ENCODE results near the gene RSU1.
"Not testable (repeated sequence)": the region's sequence is repeated elsewhere in the genome, so short reads cannot be mapped to it uniquely, and the experiment has no call there.

RSU1 gene

GRCh38 chr10:16817125-16818019, at the start of gene RSU1:
RSU1 (minus strand) TSS chr10:16817424; CDS start chr10:16817081, 343 bp downstream.
- DNase-seq = peak; percentile 100

DNA sequence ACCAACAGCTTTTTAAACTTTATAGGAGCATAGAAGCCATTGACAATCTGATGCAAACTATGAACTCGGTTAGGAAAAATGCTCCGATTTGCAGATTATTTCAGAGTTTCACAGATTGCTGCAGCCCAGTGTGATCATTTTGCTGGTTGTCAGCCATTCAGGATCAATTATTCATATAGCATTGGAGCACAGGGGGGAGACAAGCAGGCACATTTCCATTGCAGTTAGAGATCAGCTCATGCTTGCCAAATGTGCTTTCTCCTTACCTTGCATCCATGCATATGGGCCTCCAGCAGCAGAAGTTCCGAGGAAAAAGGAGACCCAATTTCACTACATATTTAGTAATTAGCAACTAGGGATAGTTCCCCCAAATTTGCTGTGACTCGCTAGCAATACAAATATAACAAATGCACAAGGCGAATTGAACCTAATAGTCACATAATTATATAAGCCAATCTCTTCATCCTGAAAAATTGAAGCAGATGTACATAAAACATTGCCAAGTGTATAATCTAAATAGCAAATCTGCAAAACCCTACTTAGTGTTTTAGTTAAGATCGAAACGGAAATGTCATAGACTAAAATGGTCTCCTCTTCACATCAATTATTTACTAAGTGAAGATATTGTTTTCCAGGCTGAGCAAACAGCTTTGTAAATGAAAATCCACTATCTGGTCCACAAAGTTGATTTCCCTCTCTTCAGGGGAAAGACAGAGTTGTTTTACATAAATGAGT, 49.5 kb upstream of the RSU1 start:
- no peak for DNase-seq

DNA sequence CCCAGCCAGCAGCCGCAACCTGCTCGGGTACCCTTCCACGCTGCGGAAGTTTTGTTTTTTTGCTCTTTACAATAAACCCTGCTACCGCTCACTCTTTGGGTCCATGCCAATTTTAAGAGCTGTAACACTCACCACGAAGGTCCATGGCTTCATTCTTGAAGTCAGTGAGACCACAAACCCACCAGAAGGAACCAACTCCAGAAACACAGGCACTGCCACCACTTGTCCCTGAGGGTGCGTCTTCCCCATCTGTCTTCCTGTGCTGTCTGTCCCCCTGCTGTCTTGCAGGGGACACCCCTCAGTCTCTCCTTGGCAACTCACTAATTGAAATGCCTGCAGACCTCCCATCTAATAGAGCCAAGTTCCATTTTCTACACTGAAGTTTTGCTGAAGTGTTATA, 48.5 kb upstream of the RSU1 start:
- DNase-seq = no peak

DNA sequence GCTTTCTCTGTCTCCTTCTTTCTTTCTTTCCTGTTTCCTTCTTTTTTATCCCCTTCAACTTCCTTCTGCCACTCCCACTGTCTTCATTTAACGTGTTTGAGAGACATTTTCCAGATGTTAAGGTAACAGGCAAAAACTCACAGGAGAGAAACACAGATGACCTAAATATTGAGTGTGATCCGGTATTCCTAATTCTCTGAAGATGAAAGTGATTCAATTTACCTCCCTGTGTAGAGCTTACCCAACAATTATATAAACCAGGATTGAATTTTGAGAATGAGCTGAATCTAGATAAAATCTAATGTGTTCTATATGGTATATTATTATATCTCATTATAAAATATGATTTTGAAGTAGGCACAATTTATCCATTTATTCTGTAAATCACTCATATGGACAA, 46.5 kb upstream of the RSU1 start:
- DNase-seq = no peak

DNA sequence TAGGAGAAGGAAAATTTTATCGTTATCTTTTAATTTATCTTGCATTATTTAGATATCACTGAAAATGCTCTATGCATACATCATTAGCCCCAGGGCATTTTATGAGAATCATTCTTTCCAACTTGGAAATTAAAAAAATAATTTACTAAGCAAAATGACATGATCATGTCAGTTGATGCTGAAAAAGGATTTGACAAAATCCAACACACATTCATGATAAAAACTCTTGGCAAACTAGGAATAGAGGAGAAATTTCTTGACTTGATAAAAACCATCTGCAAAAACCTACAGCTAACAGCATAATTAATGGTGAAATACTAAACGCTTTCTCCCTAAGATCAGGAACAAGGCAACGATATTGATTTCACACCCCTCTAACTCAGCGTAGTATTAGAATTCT, 40.2 kb upstream of the RSU1 start:
- no peak for DNase-seq

GRCh38 chr10:16856567-16856966, 39.3 kb upstream of the RSU1 start:
- DNase-seq = no peak

- no peak for DNase-seq
Observed at GRCh38 chr10:16856092-16856491, 38.9 kb upstream of the RSU1 start.

- peak; percentile 2 for DNase-seq
Observed at GRCh38 chr10:16854623-16855022, 37.4 kb upstream of the RSU1 start.

- no peak for DNase-seq
Observed at GRCh38 chr10:16853809-16854208, 36.6 kb upstream of the RSU1 start.

- DNase-seq = peak; percentile 26
Observed at GRCh38 chr10:16853201-16853600, 36.0 kb upstream of the RSU1 start.

- DNase-seq = no peak
Observed at GRCh38 chr10:16852624-16853023, 35.4 kb upstream of the RSU1 start.

DNA sequence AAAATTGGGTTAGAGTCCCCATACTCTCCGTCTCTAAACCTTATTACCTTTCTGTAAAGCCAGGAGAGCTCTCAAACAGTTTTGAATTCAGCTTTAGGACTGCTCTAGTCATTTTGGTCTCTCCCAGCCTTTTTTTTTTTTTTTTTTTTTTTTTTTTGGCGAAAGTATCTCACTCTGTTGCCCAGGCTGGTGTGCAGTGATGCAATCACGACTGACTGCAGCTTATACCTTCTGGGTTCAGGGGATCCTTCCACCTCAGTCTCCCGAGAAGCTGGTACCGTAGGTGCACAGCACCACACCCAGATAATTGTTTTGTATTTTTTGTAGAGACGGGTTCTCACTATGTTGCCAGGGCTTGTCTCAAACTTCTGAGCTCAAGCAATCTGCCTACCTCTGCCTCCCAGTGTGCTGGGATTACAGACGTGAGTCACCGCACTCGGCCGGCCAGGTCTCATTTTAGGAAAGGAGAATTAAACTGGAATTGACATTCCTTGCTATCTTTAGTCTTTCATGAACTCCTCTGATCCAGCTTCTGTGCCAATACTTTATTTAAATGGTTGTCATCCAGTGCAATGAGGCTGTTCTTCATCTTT, 31.4 kb upstream of the RSU1 start:
- DNase-seq = no peak

DNA sequence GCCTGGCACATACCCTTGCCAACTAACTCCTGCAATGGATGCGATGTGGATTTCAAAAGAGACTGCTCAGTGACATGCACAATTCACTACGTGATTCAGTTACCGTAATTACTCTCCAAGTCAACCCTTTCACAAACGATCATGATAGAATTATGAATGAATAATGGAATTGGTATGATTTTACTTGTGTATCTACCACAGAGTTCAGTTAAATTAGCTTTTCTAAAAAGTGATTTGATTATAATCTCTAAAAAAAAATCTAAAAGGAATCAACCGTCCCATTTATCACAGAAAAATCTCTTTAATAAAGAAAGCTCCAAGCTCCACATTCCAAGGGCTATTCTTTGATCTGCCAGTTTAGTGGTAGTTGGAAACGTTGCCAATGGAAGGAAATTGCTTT, 30.4 kb upstream of the RSU1 start:
- no peak for DNase-seq

DNA sequence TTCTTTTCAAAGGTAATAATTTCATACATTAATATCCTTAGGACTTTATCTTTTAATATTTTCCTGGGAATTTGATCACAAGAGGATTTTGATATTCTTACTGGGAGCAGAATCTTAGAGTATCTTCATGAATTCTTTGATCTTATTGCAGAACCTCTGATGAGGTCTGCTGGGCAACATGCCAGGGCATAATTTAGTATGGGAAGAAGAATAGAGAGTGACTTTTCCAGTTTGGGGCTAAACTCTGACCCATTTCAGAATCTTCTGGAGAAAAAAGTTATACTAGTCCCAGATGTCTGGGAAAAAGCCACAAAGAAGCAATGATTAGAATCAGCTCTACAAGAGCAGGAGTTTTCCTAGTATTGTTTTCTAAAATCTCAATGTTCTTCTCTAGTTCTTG, 28.0 kb upstream of the RSU1 start:
- no peak for DNase-seq

- peak; percentile 95 for DNase-seq
Observed at GRCh38 chr10:16843252-16843870, 26.1 kb upstream of the RSU1 start.

- no peak for DNase-seq
Observed at GRCh38 chr10:16835228-16835627, 18.0 kb upstream of the RSU1 start.

- DNase-seq = no peak
Observed at GRCh38 chr10:16832351-16833080, 15.3 kb upstream of the RSU1 start.

DNA sequence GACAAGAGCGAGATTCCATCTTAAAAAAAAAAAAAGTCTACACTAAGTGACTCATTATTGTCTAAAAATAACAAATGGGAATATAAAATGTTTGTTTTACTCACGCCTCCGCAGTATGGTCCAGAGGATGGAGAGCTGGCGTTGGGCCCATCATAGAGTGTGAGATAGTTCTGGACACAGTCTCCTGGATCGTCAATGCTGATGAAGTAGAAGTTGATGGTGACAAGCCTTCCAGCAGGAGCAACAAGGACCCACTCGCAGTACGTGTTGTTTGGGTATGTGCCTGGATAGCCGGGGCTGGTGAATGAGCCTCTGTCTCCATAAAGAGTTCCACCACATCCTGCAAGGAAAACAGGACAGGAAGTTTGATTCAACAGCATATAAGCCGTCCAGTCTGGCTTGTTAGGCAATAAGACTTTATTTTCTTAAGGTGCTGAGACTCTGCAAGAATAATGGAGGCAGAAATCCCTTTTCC, 11.5 kb upstream of the RSU1 start:
- no peak for DNase-seq

DNA sequence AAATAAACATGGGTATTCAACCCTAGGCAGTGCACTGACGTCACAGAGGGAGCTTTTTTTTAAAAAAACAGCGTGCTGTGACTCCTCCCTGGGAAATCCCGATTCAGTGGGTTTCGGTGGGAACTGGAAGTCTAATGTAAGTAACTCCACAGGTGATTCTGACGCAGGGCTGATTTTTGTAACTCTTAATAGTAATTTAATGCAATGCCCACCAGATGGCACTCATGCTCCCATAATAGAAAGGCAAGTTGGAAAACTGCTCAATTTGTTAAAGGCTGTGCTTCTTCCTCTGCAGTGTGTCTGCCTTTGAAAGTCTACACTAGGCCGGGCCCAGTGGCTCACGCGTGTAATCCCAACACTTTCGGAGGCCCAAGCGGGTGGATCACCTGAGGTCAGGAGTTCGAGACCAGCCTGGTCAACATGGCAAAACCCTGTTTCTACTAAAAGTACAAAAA, 10.9 kb upstream of the RSU1 start:
- peak; percentile 87 for DNase-seq

DNA sequence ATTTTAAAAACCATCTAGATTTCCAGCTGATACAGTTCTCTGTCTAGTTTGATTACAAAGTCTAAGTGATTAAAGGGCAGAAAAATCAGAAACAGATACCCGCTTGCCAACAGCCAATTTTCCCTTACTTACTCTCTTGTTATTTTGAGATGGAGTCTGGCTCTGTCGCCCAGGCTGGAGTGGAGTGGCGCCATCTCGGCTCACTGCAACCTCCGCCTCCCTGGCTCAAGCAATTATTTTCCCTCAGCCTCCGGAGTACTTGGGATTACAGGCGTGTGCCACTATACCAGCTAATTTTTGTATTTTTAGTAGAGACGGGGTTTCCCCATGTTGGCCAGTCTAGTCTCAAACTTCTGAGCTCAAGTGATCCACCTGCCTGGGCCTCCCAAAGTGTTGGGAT, 10.2 kb upstream of the RSU1 start:
- not testable (repeated sequence) for DNase-seq

- DNase-seq = no peak
Observed at GRCh38 chr10:16822726-16823360, 5.6 kb upstream of the RSU1 start.

DNA sequence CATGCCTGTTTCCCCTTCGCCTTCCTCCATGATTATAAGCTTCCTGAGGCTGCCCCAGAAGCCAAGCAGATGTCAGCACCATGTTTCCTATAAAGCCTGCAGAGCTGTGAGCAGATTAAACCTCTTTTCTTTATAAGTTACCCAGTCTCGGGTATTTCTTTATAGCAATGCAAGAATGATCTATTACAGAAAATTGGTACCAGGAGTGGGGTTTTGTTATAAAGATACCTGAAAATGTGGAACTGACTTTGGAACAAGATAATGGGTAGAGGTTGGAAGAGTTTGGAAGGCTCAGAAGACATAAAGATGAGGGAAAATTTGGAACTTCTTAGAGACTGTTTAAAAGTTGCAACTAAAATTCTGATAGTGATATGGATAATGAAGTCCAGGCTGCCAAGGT, 4.8 kb upstream of the RSU1 start:
- DNase-seq = no peak
